Prostate gland (tissue), 2 donors: Measurements from ENCODE around the gene RNF115. TPM values are rescaled to one million over a fixed set of nuclear protein-coding genes. Genes with fewer than 3 reads are reported as not detected.
"Not testable (repeated sequence)": the region's sequence is repeated elsewhere in the genome, so short reads cannot be mapped to it uniquely, and the experiment has no call there.

Experiments used
- DNase-seq: peaks from one replicate; pipeline ENCODE4 v3.0.0-alpha.2; 2019; ENCODE audit warnings: low spot score
- H3K27ac ChIP-seq, 2 donors: fragments of 200-600 bp; sonication (generic); 2 replicates each; pipeline ENCODE4 v1.5.1; 2017 to 2019
- H3K27me3 ChIP-seq: fragments of 200-600 bp; sonication (generic); replicated peaks from 2 replicates; pipeline ENCODE4 v1.5.1; 2019; ENCODE audit not compliant: insufficient read depth
- H3K36me3 ChIP-seq, 2 donors: fragments of 200-600 bp; sonication (generic); 1 replicate in 1 of 2; 2 replicates in 1 of 2; pipeline versions ENCODE4 v1.5.1 to v1.8.1; 2017 to 2019
- H3K4me1 ChIP-seq: fragments of 200-600 bp; sonication (generic); replicated peaks from 2 replicates; pipeline ENCODE4 v1.5.1; 2019
- H3K4me3 ChIP-seq, 2 donors: fragments of 200-600 bp; sonication (generic); 2 replicates each; pipeline ENCODE4 v1.5.1; 2017 to 2019
- H3K9me3 ChIP-seq: fragments of 200-600 bp; sonication (generic); 2 replicates; pipeline ENCODE4 v1.5.1; 2017
- CTCF ChIP-seq, 4 experiments: fragments of 200-600 bp in 2 of 4; fragments of 450-650 bp in 2 of 4; sonication (generic) in 2 of 4; IDR thresholded peaks; 1 replicate in 3 of 4; 2 replicates in 1 of 4; pipeline ENCODE4 v1.5.1; 2016 to 2019; ENCODE audit warnings: antibody characterized with exemption in 4 of 4, mild to moderate bottlenecking in 2 of 4, moderate library complexity in 2 of 4
- POLR2A ChIP-seq: fragments of 450-650 bp; IDR thresholded peaks from one replicate; pipeline ENCODE4 v1.6.1; 2016; ENCODE audit warnings: antibody characterized with exemption, mild to moderate bottlenecking
- POLR2AphosphoS5 ChIP-seq: sonication (generic); formaldehyde crosslinking; IDR thresholded peaks from one replicate; pipeline ENCODE4 v1.6.1; 2017; ENCODE audit warnings: antibody characterized with exemption
- WGBS: methylation state at CpG from one replicate; pipeline ENCODE4 v1.1.5; 2018; 5-methylcytosine and 5-hydroxymethylcytosine counted together
- intact Hi-C: fragments of 100-400 bp; cut with DNase I; formaldehyde crosslinking; loops from one replicate; pipeline ENCODE4 v1.14.2; 2022
- total RNA-seq, 2 donors: library from RNA; depleted of rRNA; stranded (reverse); fragments of >200 nt; gene quantifications; one replicate each; pipeline ENCODE4 v1.1.0, GENCODE V29; 2016

Gene RNF115
- total RNA-seq, 2 donors from 2014 or later, result 12.5 to 21.4 TPM

GRCh38 chr1:145796753-145797152, 27.1 kb downstream of the RNF115 start:
- H3K4me1 ChIP-seq, result no peaks in the 10 kb centered on the region
- TF ChIP-seq POLR2A (no peak), CTCF (IDR thresholded peaks at IDR 0.05) (no peak), POLR2AphosphoS5 (no peak)
- H3K4me3 ChIP-seq, result no peak overlapping the region
- DNase-seq, result no peak
- H3K27me3 ChIP-seq, result no peaks in the 10 kb centered on the region
- whole genome bisulfite sequencing, result 87% methylated on average over 1 of the region's 1 CpG
- intact Hi-C loops, result no loop called here
- H3K27ac ChIP-seq, result no peak overlapping the region
- no peaks in the 10 kb centered on the region for H3K9me3 ChIP-seq
- no peaks in the 10 kb centered on the region for H3K36me3 ChIP-seq

- 95% methylated on average over 10 of the region's 10 CpGs for WGBS
- no peaks in the 10 kb centered on the region for H3K36me3 ChIP-seq
- no peaks in the 10 kb centered on the region for H3K4me1 ChIP-seq
- intact Hi-C loops, result no loop called here
- no peaks in the 10 kb centered on the region for H3K27me3 ChIP-seq
- TF ChIP-seq CTCF (IDR thresholded peaks at IDR 0.05) (no peak), POLR2AphosphoS5 (no peak)
- H3K9me3 ChIP-seq, result no peaks in the 10 kb centered on the region
- no peak overlapping the region for H3K4me3 ChIP-seq
- DNase-seq, result no peak
- H3K27ac ChIP-seq, result no peak overlapping the region
Observed at GRCh38 chr1:145795257-145795881, 28.5 kb downstream of the RNF115 start.

- Histone ChIP-seq H3K9me3 (no peaks in the 10 kb centered on the region), H3K27ac (no peak overlapping the region), H3K27me3 (no peaks in the 10 kb centered on the region), H3K4me3 (no peak overlapping the region), H3K36me3 (no peaks in the 10 kb centered on the region), H3K4me1 (no peaks in the 10 kb centered on the region)
- intact Hi-C loops, result no loop called here
- no peak for DNase-seq
- 90% methylated on average over 1 of the region's 1 CpG for WGBS
- no peak for TF ChIP-seq POLR2A
- no peak for TF ChIP-seq POLR2AphosphoS5
- TF ChIP-seq CTCF (IDR thresholded peaks at IDR 0.05), result no peak
Observed at GRCh38 chr1:145792484-145792883, 31.4 kb downstream of the RNF115 start.

GRCh38 chr1:145791860-145792259, 32.0 kb downstream of the RNF115 start:
- DNase-seq, H3K9me3 ChIP-seq, H3K27me3 ChIP-seq, H3K36me3 ChIP-seq, H3K4me3 ChIP-seq, H3K27ac ChIP-seq, H3K4me1 ChIP-seq, intact Hi-C loops: not testable (repeated sequence)
- WGBS, result 81% methylated on average over 2 of the region's 2 CpGs

GRCh38 chr1:145788580-145788979, 35.3 kb downstream of the RNF115 start:
- H3K27me3 ChIP-seq, result no peaks in the 10 kb centered on the region
- TF ChIP-seq POLR2A, result no peak
- TF ChIP-seq CTCF (IDR thresholded peaks at IDR 0.05), result no peak
- no peak for TF ChIP-seq POLR2AphosphoS5
- no peak overlapping the region for H3K4me3 ChIP-seq
- intact Hi-C loops, result no loop called here
- DNase-seq, result no peak
- no peaks in the 10 kb centered on the region for H3K36me3 ChIP-seq
- 97% methylated on average over 3 of the region's 3 CpGs for WGBS
- H3K27ac ChIP-seq, result no peak overlapping the region
- no peaks in the 10 kb centered on the region for H3K4me1 ChIP-seq
- no peaks in the 10 kb centered on the region for H3K9me3 ChIP-seq
